Astrocyte of the spinal cord (primary cell): ENCODE data around the gene SCT.

ENCODE experiments used
- DNase-seq: peaks from one replicate; pipeline ENCODE4 v3.0.0; 2011; ENCODE audit warnings: low read depth, low spot score
- H3K4me3 ChIP-seq: 2 replicates; pipeline ENCODE4 v1.5.1; 2011; ENCODE audit warnings: low read depth, mild to moderate bottlenecking, low read length, moderate library complexity
- in situ Hi-C: cut with HindIII; loops from 2 replicates; pipeline ENCODE4 v1.10.0; 2017; ENCODE audit warnings: low sequenced_read_pairs
- TF ChIP-seq, protein P1 (sequence below): IDR thresholded peaks from 2 replicates; pipeline ENCODE4 v1.5.1; 2012; ENCODE audit warnings: low read depth, mild to moderate bottlenecking, low read length, inconsistent platforms

The SCT gene

DNA sequence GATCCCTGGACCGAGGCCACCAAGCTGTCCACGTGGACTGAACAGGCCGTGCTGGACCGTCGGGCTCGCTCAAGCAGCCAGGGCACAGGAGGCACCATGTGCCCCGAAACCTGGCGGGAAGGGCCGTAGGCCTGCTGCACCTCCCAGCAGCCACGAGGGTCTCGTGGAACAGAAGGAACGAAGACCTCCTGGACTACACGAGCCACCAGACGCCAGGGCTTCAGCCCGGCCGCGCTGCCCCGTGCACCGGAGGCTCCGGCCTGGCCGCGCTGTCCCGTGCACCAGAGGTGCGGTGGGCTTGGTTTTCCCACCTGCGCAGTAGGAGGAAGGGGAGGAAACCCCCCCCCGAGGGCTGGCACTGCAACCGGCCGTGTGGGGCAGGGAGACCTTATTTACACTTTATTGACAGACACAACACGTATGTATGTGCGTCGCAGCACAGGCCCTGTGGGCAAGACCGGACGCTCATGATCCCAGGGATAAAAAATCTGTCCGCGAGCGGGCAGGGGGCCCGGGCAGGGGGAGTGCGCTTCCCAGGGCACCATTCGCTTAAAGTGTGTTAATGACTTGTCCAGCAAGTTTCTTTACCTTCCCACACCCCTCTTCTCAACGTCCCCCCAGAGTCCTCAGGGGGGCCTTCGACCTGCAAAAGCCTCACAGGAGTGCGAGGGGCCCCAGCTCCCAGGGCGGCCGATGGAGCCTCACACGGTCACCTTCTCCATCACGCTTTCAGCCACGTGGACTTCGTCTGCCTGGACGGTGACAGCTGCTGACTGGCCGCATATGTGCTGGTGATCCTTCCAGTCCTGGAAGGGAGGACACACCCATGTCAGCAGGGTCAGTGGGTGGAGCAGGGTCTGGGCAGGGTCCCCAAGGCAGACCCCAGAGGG, 17.1 kb upstream of the SCT start:
- no peak overlapping the region for H3K4me3 ChIP-seq
- TF ChIP-seq, protein P1, sequence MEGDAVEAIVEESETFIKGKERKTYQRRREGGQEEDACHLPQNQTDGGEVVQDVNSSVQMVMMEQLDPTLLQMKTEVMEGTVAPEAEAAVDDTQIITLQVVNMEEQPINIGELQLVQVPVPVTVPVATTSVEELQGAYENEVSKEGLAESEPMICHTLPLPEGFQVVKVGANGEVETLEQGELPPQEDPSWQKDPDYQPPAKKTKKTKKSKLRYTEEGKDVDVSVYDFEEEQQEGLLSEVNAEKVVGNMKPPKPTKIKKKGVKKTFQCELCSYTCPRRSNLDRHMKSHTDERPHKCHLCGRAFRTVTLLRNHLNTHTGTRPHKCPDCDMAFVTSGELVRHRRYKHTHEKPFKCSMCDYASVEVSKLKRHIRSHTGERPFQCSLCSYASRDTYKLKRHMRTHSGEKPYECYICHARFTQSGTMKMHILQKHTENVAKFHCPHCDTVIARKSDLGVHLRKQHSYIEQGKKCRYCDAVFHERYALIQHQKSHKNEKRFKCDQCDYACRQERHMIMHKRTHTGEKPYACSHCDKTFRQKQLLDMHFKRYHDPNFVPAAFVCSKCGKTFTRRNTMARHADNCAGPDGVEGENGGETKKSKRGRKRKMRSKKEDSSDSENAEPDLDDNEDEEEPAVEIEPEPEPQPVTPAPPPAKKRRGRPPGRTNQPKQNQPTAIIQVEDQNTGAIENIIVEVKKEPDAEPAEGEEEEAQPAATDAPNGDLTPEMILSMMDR: no peak
- in situ Hi-C loops: no loop called here
- DNase-seq: no peak

DNA sequence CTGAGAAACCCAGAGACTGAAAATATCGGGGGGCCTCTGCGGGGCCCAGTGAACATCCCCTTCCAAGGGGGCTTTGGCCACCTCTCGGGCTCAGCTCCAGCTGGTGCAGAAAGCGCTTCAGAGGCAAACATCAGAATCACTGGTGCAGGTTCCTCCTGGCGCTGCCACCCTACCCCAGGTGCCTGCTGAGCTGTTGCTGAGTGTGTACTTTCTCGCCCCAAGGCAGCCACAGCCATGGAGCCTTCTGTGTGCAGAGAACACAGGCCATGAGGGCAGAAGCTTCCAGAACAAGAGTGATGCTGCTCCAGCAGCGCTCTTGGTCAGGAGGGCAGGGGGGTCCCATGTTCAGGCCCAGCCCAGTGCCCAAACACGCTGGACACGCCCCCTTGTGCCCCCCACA, 16.4 kb upstream of the SCT start:
- in situ Hi-C loops: no loop called here
- DNase-seq: no peak
- no peak overlapping the region for H3K4me3 ChIP-seq
- TF ChIP-seq, protein P1: no peak

DNA sequence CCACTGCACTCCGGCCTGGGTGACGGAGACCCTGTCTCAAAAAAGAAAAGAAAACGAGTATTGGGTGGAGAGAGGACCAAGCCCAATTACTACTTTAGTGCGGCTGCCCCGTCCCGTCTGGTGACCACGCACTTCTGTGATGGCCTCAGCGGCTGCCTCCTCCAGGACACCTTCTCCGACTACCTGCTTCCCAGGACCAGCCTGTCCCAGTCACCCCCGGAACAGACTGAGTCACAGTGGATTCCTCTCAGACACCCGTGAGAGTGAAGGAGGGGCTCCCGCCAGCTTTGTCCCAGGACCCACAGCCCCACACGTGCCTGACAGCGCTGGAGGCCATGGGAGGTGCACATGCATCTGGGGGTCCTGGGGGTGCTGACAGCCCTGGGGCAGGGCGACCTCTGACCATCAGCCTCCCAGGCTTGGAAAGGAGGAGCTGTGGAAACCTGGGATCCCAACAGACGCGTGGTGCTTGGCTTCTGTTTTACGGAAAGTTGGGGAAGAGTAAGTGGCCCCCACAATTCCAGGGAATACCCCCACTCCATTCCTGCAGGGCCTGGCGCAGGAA, 14.9 kb upstream of the SCT start:
- no peak for DNase-seq
- TF ChIP-seq, protein P1: no peak
- in situ Hi-C loops: no loop called here
- no peak overlapping the region for H3K4me3 ChIP-seq

DNA sequence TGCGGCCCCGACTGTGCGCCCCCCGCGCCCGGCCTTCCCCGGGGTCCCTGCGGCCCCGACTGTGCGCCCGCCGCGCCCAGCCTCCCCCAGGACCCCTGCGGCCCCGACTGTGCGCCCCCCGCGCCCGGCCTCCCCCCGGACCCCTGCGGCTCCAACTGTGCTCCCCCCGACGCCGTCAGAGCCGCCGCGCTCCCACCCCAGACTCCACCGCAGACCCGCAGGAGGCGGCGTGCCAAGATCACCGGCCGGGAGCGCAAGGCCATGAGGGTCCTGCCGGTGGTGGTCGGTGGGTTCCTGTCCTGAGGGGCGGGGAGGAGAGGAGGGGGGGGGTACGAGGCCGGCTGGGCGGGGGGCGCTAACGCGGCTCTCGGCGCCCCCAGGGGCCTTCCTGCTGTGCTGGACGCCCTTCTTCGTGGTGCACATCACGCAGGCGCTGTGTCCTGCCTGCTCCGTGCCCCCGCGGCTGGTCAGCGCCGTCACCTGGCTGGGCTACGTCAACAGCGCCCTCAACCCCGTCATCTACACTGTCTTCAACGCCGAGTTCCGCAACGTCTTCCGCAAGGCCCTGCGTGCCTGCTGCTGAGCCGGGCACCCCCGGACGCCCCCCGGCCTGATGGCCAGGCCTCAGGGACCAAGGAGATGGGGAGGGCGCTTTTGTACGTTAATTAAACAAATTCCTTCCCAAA, 13.2 kb upstream of the SCT start:
- TF ChIP-seq, protein P1: no peak
- DNase-seq: no peak
- in situ Hi-C loops: no loop called here
- H3K4me3 ChIP-seq: no peak overlapping the region

DNA sequence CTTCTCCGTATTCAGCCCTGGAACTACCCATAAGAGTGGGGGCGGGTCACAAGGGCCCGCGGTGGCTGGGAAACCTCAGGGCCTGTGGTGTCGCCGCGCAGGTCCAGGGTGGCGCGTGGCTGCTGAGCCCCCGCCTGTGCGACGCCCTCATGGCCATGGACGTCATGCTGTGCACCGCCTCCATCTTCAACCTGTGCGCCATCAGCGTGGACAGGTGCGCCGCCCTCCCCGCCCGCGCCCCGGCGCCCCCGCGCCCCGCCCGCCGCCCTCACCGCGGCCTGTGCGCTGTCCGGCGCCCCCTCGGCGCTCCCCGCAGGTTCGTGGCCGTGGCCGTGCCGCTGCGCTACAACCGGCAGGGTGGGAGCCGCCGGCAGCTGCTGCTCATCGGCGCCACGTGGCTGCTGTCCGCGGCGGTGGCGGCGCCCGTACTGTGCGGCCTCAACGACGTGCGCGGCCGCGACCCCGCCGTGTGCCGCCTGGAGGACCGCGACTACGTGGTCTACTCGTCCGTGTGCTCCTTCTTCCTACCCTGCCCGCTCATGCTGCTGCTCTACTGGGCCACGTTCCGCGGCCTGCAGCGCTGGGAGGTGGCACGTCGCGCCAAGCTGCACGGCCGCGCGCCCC, 12.5 kb upstream of the SCT start:
- DNase-seq: no peak
- H3K4me3 ChIP-seq: no peak overlapping the region
- in situ Hi-C loops: no loop called here
- TF ChIP-seq, protein P1: no peak

DNA sequence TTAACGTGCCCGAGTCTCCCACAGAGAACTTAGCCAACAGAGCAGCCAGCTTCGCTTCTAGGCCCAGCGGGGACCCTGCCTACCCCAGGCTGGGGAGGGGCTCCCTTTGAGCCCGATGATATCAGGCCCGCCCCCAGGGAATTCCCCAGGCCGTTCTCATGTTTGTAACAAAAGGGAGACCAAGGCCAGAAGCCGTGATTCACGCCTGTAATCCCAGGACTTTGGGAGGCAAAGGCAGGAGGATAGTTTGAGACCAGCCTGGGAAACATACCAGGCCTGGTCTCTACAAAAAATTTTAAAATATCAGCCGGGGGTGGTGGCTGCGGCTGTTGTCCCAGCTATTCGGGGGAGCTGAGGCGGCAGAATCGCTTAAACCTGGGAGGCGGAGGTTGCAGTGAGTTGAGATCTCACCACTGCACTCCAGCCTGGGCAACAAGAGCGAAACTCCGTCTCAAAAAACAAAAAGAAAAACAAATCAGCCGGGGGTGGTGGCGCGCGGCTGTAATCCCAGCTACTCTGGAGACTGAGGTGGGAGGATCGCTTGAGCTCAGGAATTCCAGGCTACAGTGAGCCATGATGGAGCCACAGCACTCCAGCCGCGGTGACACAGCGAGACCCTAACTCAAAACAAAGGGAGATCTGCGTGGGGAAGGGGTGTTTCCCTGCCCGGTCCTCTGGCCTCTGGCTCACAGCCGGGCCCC, 11.8 kb upstream of the SCT start:
- no peak overlapping the region for H3K4me3 ChIP-seq
- in situ Hi-C loops: no loop called here
- peak; percentile 29 for DNase-seq
- TF ChIP-seq, protein P1: no peak
